ENCODE data around the gene UGT2B7. TPM values are rescaled to one million over a fixed set of nuclear protein-coding genes. Genes with fewer than 3 reads are reported as not detected.
"Not testable (repeated sequence)": the region's sequence is repeated elsewhere in the genome, so short reads cannot be mapped to it uniquely, and the experiment has no call there.

UGT2B7 gene
- total and polyA plus RNA-seq, 2 donors = 0.42 to 3.4 TPM

GRCh38 chr4:69096810-69097209, 536 bp downstream of the UGT2B7 start:
- no peak overlapping the region for H3K4me3 ChIP-seq (ENCODE audit: low read length in 2 of 2)
- H3K9me3 ChIP-seq (ENCODE audit: control insufficient read depth in 2 of 2, insufficient read depth in 1 of 2, low read length in 1 of 2) = no peaks in the 10 kb centered on the region
- H3K4me1 ChIP-seq (ENCODE audit: control insufficient read depth in 2 of 2, insufficient read depth in 2 of 2, low read length in 2 of 2) = no peaks in the 10 kb centered on the region
- H3K27ac ChIP-seq (ENCODE audit: low read depth in 1 of 2, low read length in 1 of 2) = no peak overlapping the region
- H3K27me3 ChIP-seq (ENCODE audit: control insufficient read depth in 2 of 2, insufficient read depth in 1 of 2, low read length in 1 of 2) = no peaks in the 10 kb centered on the region
- no peaks in the 10 kb centered on the region for H3K36me3 ChIP-seq (ENCODE audit: control insufficient read depth in 2 of 2, insufficient read depth in 2 of 2, low read length in 1 of 2)
- no peak for DNase-seq (ENCODE audit: low read depth in 6 of 9, low spot score in 9 of 9)
- 78% methylated on average over 3 of the region's 3 CpGs for WGBS

DNA sequence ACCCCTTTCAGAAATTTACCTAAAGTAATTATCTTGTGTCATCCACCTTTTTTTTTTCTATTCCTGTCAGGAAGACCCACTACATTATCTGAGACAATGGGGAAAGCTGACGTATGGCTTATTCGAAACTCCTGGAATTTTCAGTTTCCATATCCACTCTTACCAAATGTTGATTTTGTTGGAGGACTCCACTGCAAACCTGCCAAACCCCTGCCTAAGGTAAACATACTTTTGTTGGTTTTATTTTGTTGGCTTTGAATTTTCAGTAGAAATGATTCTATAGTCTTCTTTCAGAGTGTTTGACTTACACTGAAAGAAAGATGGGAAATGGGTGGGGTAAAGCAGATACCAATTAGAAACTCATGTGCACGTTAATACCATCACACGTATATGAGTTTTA, 2.2 kb downstream of the UGT2B7 start:
- DNase-seq (ENCODE audit: low read depth in 6 of 9, low spot score in 9 of 9) = no peak
- 97% methylated on average over 4 of the region's 4 CpGs for WGBS

DNA sequence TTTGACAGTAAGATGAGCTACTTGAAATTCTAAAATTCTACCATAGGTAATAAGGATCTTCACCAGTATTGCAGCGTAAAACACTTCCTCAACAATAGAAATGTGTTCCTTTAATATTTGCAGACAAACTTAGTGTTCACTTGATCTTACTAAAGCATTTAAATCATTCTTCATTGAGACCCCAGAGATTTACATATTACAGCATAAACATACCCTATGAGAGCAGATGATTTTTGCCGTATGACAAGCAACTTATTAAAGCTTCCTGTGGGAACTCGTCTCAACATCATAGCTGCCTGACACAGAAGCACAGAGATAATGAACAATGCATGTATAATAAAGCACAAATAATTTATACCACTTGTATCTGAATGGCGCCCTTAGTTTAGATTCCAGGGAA, 3.6 kb downstream of the UGT2B7 start:
- Histone ChIP-seq H3K27me3 (ENCODE audit: control insufficient read depth in 2 of 2, insufficient read depth in 1 of 2, low read length in 1 of 2) (no peaks in the 10 kb centered on the region), H3K9me3 (ENCODE audit: control insufficient read depth in 2 of 2, insufficient read depth in 1 of 2, low read length in 1 of 2) (no peaks in the 10 kb centered on the region), H3K4me1 (ENCODE audit: control insufficient read depth in 2 of 2, insufficient read depth in 2 of 2, low read length in 2 of 2) (no peaks in the 10 kb centered on the region), H3K4me3 (ENCODE audit: low read length in 2 of 2) (no peak overlapping the region), H3K27ac (ENCODE audit: low read depth in 1 of 2, low read length in 1 of 2) (no peak overlapping the region), H3K36me3 (ENCODE audit: control insufficient read depth in 2 of 2, insufficient read depth in 2 of 2, low read length in 1 of 2) (no peaks in the 10 kb centered on the region)
- WGBS = 92% methylated on average over 4 of the region's 4 CpGs
- no peak for DNase-seq (ENCODE audit: low read depth in 6 of 9, low spot score in 9 of 9)

More for the DNA sequence above, 2.2 kb downstream of the UGT2B7 start:
- Histone ChIP-seq H3K36me3 (ENCODE audit: control insufficient read depth in 2 of 2, insufficient read depth in 2 of 2, low read length in 1 of 2) (no peaks in the 10 kb centered on the region), H3K4me3 (ENCODE audit: low read length in 2 of 2) (no peak overlapping the region), H3K27me3 (ENCODE audit: control insufficient read depth in 2 of 2, insufficient read depth in 1 of 2, low read length in 1 of 2) (no peaks in the 10 kb centered on the region), H3K9me3 (ENCODE audit: control insufficient read depth in 2 of 2, insufficient read depth in 1 of 2, low read length in 1 of 2) (no peaks in the 10 kb centered on the region), H3K4me1 (ENCODE audit: control insufficient read depth in 2 of 2, insufficient read depth in 2 of 2, low read length in 2 of 2) (no peaks in the 10 kb centered on the region), H3K27ac (ENCODE audit: low read depth in 1 of 2, low read length in 1 of 2) (no peak overlapping the region)

GRCh38 chr4:69102668-69103067, 6.4 kb downstream of the UGT2B7 start:
- H3K4me3 ChIP-seq (ENCODE audit: low read length in 2 of 2); H3K36me3 ChIP-seq (ENCODE audit: control insufficient read depth in 2 of 2, insufficient read depth in 2 of 2, low read length in 1 of 2); H3K27ac ChIP-seq (ENCODE audit: low read depth in 1 of 2, low read length in 1 of 2); H3K27me3 ChIP-seq (ENCODE audit: control insufficient read depth in 2 of 2, insufficient read depth in 1 of 2, low read length in 1 of 2); H3K9me3 ChIP-seq (ENCODE audit: control insufficient read depth in 2 of 2, insufficient read depth in 1 of 2, low read length in 1 of 2); H3K4me1 ChIP-seq (ENCODE audit: control insufficient read depth in 2 of 2, insufficient read depth in 2 of 2, low read length in 2 of 2); DNase-seq (ENCODE audit: low read depth in 6 of 9, low spot score in 9 of 9): not testable (repeated sequence)
- 93% methylated on average over 2 of the region's 2 CpGs for WGBS

DNA sequence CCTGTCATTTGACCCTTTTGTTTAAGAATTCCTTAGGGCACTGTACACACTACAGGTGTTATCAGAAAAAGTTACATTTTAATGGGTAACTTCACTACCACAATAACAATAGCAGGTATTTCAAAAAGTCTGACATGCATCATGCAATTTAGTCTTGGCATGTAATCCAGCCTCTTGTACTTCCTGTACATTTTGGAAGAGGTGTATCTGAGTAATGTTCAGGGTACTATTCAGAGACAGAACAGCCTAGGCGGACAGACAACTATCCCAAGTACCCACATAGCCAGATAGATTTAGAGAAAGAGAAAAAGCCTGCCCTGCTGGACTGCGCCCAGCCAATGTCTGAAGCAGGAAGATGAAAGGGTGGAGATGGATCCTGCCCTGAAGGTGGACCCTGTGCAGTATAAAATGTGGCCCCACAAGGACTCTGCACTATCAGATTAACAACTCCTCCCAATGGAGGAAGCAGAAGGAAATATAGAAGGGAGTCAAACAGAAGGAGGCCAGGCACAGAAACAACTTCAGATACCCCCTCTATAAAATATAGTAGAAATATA, 8.5 kb downstream of the UGT2B7 start:
- H3K36me3 ChIP-seq (ENCODE audit: control insufficient read depth in 2 of 2, insufficient read depth in 2 of 2, low read length in 1 of 2) = no peaks in the 10 kb centered on the region
- H3K4me3 ChIP-seq (ENCODE audit: low read length in 2 of 2) = no peak overlapping the region
- 94% methylated on average over 2 of the region's 2 CpGs for whole genome bisulfite sequencing
- no peaks in the 10 kb centered on the region for H3K27me3 ChIP-seq (ENCODE audit: control insufficient read depth in 2 of 2, insufficient read depth in 1 of 2, low read length in 1 of 2)
- no peaks in the 10 kb centered on the region for H3K9me3 ChIP-seq (ENCODE audit: control insufficient read depth in 2 of 2, insufficient read depth in 1 of 2, low read length in 1 of 2)
- no peak overlapping the region for H3K27ac ChIP-seq (ENCODE audit: low read depth in 1 of 2, low read length in 1 of 2)
- no peak for DNase-seq (ENCODE audit: low read depth in 6 of 9, low spot score in 9 of 9)
- no peaks in the 10 kb centered on the region for H3K4me1 ChIP-seq (ENCODE audit: control insufficient read depth in 2 of 2, insufficient read depth in 2 of 2, low read length in 2 of 2)

- not testable (repeated sequence) for DNase-seq (ENCODE audit: low read depth in 6 of 9, low spot score in 9 of 9); H3K27me3 ChIP-seq (ENCODE audit: control insufficient read depth in 2 of 2, insufficient read depth in 1 of 2, low read length in 1 of 2); H3K9me3 ChIP-seq (ENCODE audit: control insufficient read depth in 2 of 2, insufficient read depth in 1 of 2, low read length in 1 of 2); H3K4me3 ChIP-seq (ENCODE audit: low read length in 2 of 2); H3K36me3 ChIP-seq (ENCODE audit: control insufficient read depth in 2 of 2, insufficient read depth in 2 of 2, low read length in 1 of 2); H3K4me1 ChIP-seq (ENCODE audit: control insufficient read depth in 2 of 2, insufficient read depth in 2 of 2, low read length in 2 of 2); H3K27ac ChIP-seq (ENCODE audit: low read depth in 1 of 2, low read length in 1 of 2)
- WGBS = 97% methylated on average over 30 of the region's 30 CpGs
Measured at GRCh38 chr4:69115151-69115850, 19.0 kb downstream of the UGT2B7 start.

GRCh38 chr4:69115851-69116213, 19.6 kb downstream of the UGT2B7 start:
- Histone ChIP-seq H3K36me3 (ENCODE audit: control insufficient read depth in 2 of 2, insufficient read depth in 2 of 2, low read length in 1 of 2) (no peaks in the 10 kb centered on the region), H3K27me3 (ENCODE audit: control insufficient read depth in 2 of 2, insufficient read depth in 1 of 2, low read length in 1 of 2) (no peaks in the 10 kb centered on the region), H3K4me3 (ENCODE audit: low read length in 2 of 2) (no peak overlapping the region), H3K9me3 (ENCODE audit: control insufficient read depth in 2 of 2, insufficient read depth in 1 of 2, low read length in 1 of 2) (no peaks in the 10 kb centered on the region), H3K4me1 (ENCODE audit: control insufficient read depth in 2 of 2, insufficient read depth in 2 of 2, low read length in 2 of 2) (no peaks in the 10 kb centered on the region), H3K27ac (ENCODE audit: low read depth in 1 of 2, low read length in 1 of 2) (no peak overlapping the region)
- 91% methylated on average over 2 of the region's 2 CpGs for WGBS
- DNase-seq (ENCODE audit: low read depth in 6 of 9, low spot score in 9 of 9) = no peak

DNA sequence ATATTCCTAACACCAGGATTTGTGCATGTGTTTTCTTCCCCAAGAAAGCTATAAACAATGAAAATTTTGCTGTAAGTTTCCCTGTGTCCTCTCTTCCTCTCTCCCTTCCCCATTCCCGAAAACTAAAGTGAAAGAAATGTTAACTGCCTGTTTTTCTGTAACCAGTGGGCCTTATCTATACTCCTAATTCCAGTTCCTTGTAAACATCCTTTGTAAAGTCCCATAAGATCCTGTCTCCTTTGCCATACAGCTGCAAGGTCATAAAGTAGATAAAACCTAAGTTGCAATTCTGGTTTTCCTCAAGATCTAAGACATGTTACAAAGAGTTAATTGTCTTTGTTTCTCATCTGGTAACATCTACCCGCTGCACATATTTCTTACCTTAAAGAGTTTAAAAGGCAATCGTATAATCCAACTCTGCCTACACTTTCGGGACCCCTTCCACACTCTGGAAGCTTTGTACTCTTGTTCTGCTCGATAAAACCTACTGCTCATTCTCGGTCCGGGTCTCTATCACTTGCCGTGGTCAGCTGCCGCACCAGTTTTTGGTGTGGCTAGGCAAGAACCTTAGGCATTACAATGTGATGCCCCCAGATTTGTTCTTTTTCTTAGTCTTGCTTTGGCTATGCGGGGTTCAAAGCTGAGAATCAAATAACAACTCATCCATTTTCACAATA, 20.5 kb downstream of the UGT2B7 start:
- H3K9me3 ChIP-seq (ENCODE audit: control insufficient read depth in 2 of 2, insufficient read depth in 1 of 2, low read length in 1 of 2) = no peaks in the 10 kb centered on the region
- H3K27ac ChIP-seq (ENCODE audit: low read depth in 1 of 2, low read length in 1 of 2) = no peak overlapping the region
- H3K4me3 ChIP-seq (ENCODE audit: low read length in 2 of 2) = no peak overlapping the region
- no peaks in the 10 kb centered on the region for H3K27me3 ChIP-seq (ENCODE audit: control insufficient read depth in 2 of 2, insufficient read depth in 1 of 2, low read length in 1 of 2)
- no peaks in the 10 kb centered on the region for H3K4me1 ChIP-seq (ENCODE audit: control insufficient read depth in 2 of 2, insufficient read depth in 2 of 2, low read length in 2 of 2)
- DNase-seq (ENCODE audit: low read depth in 6 of 9, low spot score in 9 of 9) = no peak
- 82% methylated on average over 10 of the region's 10 CpGs for WGBS
- H3K36me3 ChIP-seq (ENCODE audit: control insufficient read depth in 2 of 2, insufficient read depth in 2 of 2, low read length in 1 of 2) = no peaks in the 10 kb centered on the region

DNA sequence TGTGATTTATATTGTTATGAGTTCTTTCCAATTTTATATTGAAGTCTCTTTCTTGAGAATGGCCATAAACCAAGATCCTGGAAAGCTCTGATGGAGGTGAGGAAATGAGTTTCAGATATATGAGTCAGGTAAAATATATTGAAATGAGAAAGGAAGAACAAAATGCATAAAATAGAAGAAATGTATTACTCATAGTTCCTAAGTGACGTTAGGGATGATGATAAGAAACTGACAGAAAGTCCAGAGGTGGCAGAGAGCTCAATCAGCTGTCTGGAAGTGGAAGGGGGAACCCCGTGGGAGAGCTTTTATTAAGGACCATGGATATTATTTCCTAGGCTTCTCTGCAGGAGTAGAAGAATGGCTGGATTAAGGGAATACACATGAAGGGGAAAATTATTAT, 24.6 kb downstream of the UGT2B7 start:
- WGBS = 81% methylated on average over 2 of the region's 2 CpGs
- Histone ChIP-seq H3K4me1 (ENCODE audit: control insufficient read depth in 2 of 2, insufficient read depth in 2 of 2, low read length in 2 of 2) (no peaks in the 10 kb centered on the region), H3K4me3 (ENCODE audit: low read length in 2 of 2) (no peak overlapping the region), H3K27me3 (ENCODE audit: control insufficient read depth in 2 of 2, insufficient read depth in 1 of 2, low read length in 1 of 2) (no peaks in the 10 kb centered on the region), H3K27ac (ENCODE audit: low read depth in 1 of 2, low read length in 1 of 2) (no peak overlapping the region), H3K9me3 (ENCODE audit: control insufficient read depth in 2 of 2, insufficient read depth in 1 of 2, low read length in 1 of 2) (no peaks in the 10 kb centered on the region), H3K36me3 (ENCODE audit: control insufficient read depth in 2 of 2, insufficient read depth in 2 of 2, low read length in 1 of 2) (no peaks in the 10 kb centered on the region)
- no peak for DNase-seq (ENCODE audit: low read depth in 6 of 9, low spot score in 9 of 9)
